ENCODE measurements around the gene FLCN. TPM values are rescaled to one million over a fixed set of nuclear protein-coding genes. Genes with fewer than 3 reads are reported as not detected.

Gene FLCN
- total and polyA plus RNA-seq, 10 of the 15 experiments (the other 5 are each of a cell fraction or from before 2014, with no cell fraction given) = 1.1 to 24.7 (median 10.4) TPM

- Histone ChIP-seq H3K27me3 (replicated peaks in 1 of 2; ENCODE audit: control insufficient read depth in 2 of 2, insufficient read depth in 2 of 2, low read length in 1 of 2) (no peaks in the 10 kb centered on the region), H3K4me1 (ENCODE audit: control insufficient read depth, insufficient read depth, low read length) (no peaks in the 10 kb centered on the region), H3K9me3 (replicated peaks; ENCODE audit: control insufficient read depth, insufficient read depth, low read length) (no peaks in the 10 kb centered on the region), H3K9ac (ENCODE audit: control insufficient read depth, insufficient read depth, low read length) (no peak overlapping the region), H3K27ac (ENCODE audit: control insufficient read depth, insufficient read depth) (no peak overlapping the region), H4K20me1 (ENCODE audit: control insufficient read depth, insufficient read depth) (no peaks in the 10 kb centered on the region), H3K36me3 (ENCODE audit: control insufficient read depth in 2 of 2, insufficient read depth in 2 of 2, low read length in 1 of 2) (peaks cover 9 to 31% of the 10 kb centered on the region in 2 experiments; a peak in 3 of 4 replicates), H2AFZ (ENCODE audit: control insufficient read depth, low read depth, low read length) (no peak overlapping the region), H3K79me2 (ENCODE audit: control insufficient read depth, insufficient read depth, low read length) (no peaks in the 10 kb centered on the region), H3K4me2 (ENCODE audit: control insufficient read depth, insufficient read depth) (no peak overlapping the region), H3K4me3 (no peak overlapping the region)
- intact Hi-C loops (cut with micrococcal nuclease; ENCODE audit: unreplicated experiment) (no loop called here), in situ Hi-C loops (cut with MboI) (no loop called here)
- ATAC-seq (no peak), FAIRE-seq (no peak), DNase-seq (ENCODE audit: low read depth, low spot score) (no peak)
- POLR2A ChIA-PET = no interaction called here
- 99% methylated on average over 25 of the region's 25 CpGs for WGBS (ENCODE audit: insufficient coverage, insufficient replicate concordance, low lambda C conversion rate, missing lambda C conversion rate)
- TF ChIP-seq ZZZ3 (IDR thresholded peaks at IDR 0.05; ENCODE audit: control insufficient read depth, insufficient read length, low read depth) = no peak
- TF ChIP-seq MYC (IDR thresholded peaks at IDR 0.05; ENCODE audit: insufficient read depth, insufficient read length, insufficient replicate concordance, low read length, severe bottlenecking) = no peak
- no peak for TF ChIP-seq NR2C1 (IDR thresholded peaks at IDR 0.05)
- no peak for TF ChIP-seq SMARCA5 (IDR thresholded peaks at IDR 0.05)
- no peak for TF ChIP-seq ZNF384 (IDR thresholded peaks at IDR 0.05; ENCODE audit: borderline replicate concordance, low read depth, low read length)
- no peak for TF ChIP-seq RELA (IDR thresholded peaks at IDR 0.05; ENCODE audit: borderline replicate concordance, partially characterized antibody)
- RAD21 ChIA-PET (ENCODE audit: unreplicated experiment) = no interaction called here
- SMC1A ChIA-PET (ENCODE audit: uncharacterized antibody, unreplicated experiment) = interaction anchor here (0.6 to 1.1 kb wide), 2 partner anchors 13 to 248 kb away, joined by 3 to 4 read pairs; no protein-coding TSS in a partner anchor
- no TSS peak for BruUV-seq (replicated peaks)
- CTCF ChIA-PET = no interaction called here
Observed at GRCh38 chr17:17164156-17164555, 72.8 kb downstream of the FLCN start.

Small RNAs within 50 kb of the gene (small RNA-seq; reads per million reads assigned to genes)
- gene RNU6-767P = not detected

Other genes with a start within 250 kb of the FLCN start
- 115 and 131 TPM in 2 replicates for gene MPRIP, start 194.7 kb downstream of the FLCN start, total RNA-seq (2014; rRNA removed)
- 79.0 and 83.9 TPM in 2 replicates for gene MPRIP, start 194.7 kb downstream of the FLCN start, total RNA-seq (2014; rRNA removed; fragmentation: Illumina TruSeq; extraction: Trizol)
- gene MPRIP, start 194.7 kb downstream of the FLCN start, total RNA-seq (2021) = 159 and 168 TPM in 2 replicates
- gene MPRIP, start 194.7 kb downstream of the FLCN start, polyA plus RNA-seq (2011; rRNA removed) = 51.1 and 70.6 TPM in 2 replicates
- gene MPRIP, start 194.7 kb downstream of the FLCN start, polyA plus RNA-seq (2014; fragmentation: Illumina TruSeq; extraction: Trizol) = 35.1 and 72.7 TPM in 2 replicates
- gene MPRIP, start 194.7 kb downstream of the FLCN start, polyA plus RNA-seq (2014; fragmentation: Nextera tagmentation; extraction: Ambion mirVana) = 10 to 100 TPM; 24.3 to 44.6 TPM
- 89.3 and 97.0 TPM in 2 replicates for gene MPRIP, start 194.7 kb downstream of the FLCN start, polyA plus RNA-seq (2014; rRNA removed)
- gene MPRIP, start 194.7 kb downstream of the FLCN start, polyA plus RNA-seq (2016; fragmentation: Nextera tagmentation; extraction: Ambion mirVana) = 10 to 100 TPM; 16.5 to 18.5 TPM
- gene PLD6, start 30.8 kb downstream of the FLCN start, total RNA-seq (2014; rRNA removed) = 17.4 and 18.6 TPM in 2 replicates
- gene PLD6, start 30.8 kb downstream of the FLCN start, total RNA-seq (2014; rRNA removed; fragmentation: Illumina TruSeq; extraction: Trizol) = 7.5 TPM in 2 replicates
- gene PLD6, start 30.8 kb downstream of the FLCN start, total RNA-seq (2021) = 15.4 and 15.5 TPM in 2 replicates
- gene PLD6, start 30.8 kb downstream of the FLCN start, polyA plus RNA-seq (2011; rRNA removed) = 8.7 and 10.5 TPM in 2 replicates
- 10.1 and 11.1 TPM in 2 replicates for gene PLD6, start 30.8 kb downstream of the FLCN start, polyA plus RNA-seq (2014; fragmentation: Illumina TruSeq; extraction: Trizol)
- gene PLD6, start 30.8 kb downstream of the FLCN start, polyA plus RNA-seq (2014; fragmentation: Nextera tagmentation; extraction: Ambion mirVana) = 10 to 100 TPM in 1 of 2 experiments, 1 to 10 TPM in 1; 4.7 to 21.4 TPM
- 14.7 and 15.3 TPM in 2 replicates for gene PLD6, start 30.8 kb downstream of the FLCN start, polyA plus RNA-seq (2014; rRNA removed)
- 10 to 100 TPM; 11.1 to 12.9 TPM for gene PLD6, start 30.8 kb downstream of the FLCN start, polyA plus RNA-seq (2016; fragmentation: Nextera tagmentation; extraction: Ambion mirVana)
- 111 and 128 TPM in 2 replicates for gene COPS3, start 44.1 kb upstream of the FLCN start, total RNA-seq (2014; rRNA removed)
- 119 and 128 TPM in 2 replicates for gene COPS3, start 44.1 kb upstream of the FLCN start, total RNA-seq (2014; rRNA removed; fragmentation: Illumina TruSeq; extraction: Trizol)
- gene COPS3, start 44.1 kb upstream of the FLCN start, total RNA-seq (2021) = 92.4 and 102 TPM in 2 replicates
- gene COPS3, start 44.1 kb upstream of the FLCN start, polyA plus RNA-seq (2011; rRNA removed) = 121 and 138 TPM in 2 replicates
- gene COPS3, start 44.1 kb upstream of the FLCN start, polyA plus RNA-seq (2014; fragmentation: Illumina TruSeq; extraction: Trizol) = 138 and 156 TPM in 2 replicates
- gene COPS3, start 44.1 kb upstream of the FLCN start, polyA plus RNA-seq (2014; fragmentation: Nextera tagmentation; extraction: Ambion mirVana) = 100 to 1,000 TPM; 182 TPM
- gene COPS3, start 44.1 kb upstream of the FLCN start, polyA plus RNA-seq (2014; rRNA removed) = 81.7 and 99.7 TPM in 2 replicates
- gene COPS3, start 44.1 kb upstream of the FLCN start, polyA plus RNA-seq (2016; fragmentation: Nextera tagmentation; extraction: Ambion mirVana) = 100 to 1,000 TPM; 176 to 187 TPM
- 14.1 and 17.3 TPM in 2 replicates for gene NT5M, start 66.2 kb upstream of the FLCN start, total RNA-seq (2014; rRNA removed)
- gene NT5M, start 66.2 kb upstream of the FLCN start, total RNA-seq (2014; rRNA removed; fragmentation: Illumina TruSeq; extraction: Trizol) = 3.0 TPM in 2 replicates
- 8.2 and 8.4 TPM in 2 replicates for gene NT5M, start 66.2 kb upstream of the FLCN start, total RNA-seq (2021)
- 1.7 and 2.3 TPM in 2 replicates for gene NT5M, start 66.2 kb upstream of the FLCN start, polyA plus RNA-seq (2011; rRNA removed)
- 1.3 and 2.9 TPM in 2 replicates for gene NT5M, start 66.2 kb upstream of the FLCN start, polyA plus RNA-seq (2014; fragmentation: Illumina TruSeq; extraction: Trizol)
- 1 to 10 TPM in 1 of 2 experiments, under 1 TPM in 1; 0.18 to 1.5 TPM for gene NT5M, start 66.2 kb upstream of the FLCN start, polyA plus RNA-seq (2014; fragmentation: Nextera tagmentation; extraction: Ambion mirVana)
- 10.0 and 11.0 TPM in 2 replicates for gene NT5M, start 66.2 kb upstream of the FLCN start, polyA plus RNA-seq (2014; rRNA removed)
- gene NT5M, start 66.2 kb upstream of the FLCN start, polyA plus RNA-seq (2016; fragmentation: Nextera tagmentation; extraction: Ambion mirVana) = 1 to 10 TPM in 1 of 2 experiments, under 1 TPM in 1; 0.59 to 5.1 TPM
- 15.4 and 16.4 TPM in 2 replicates for gene MED9, start 239.8 kb upstream of the FLCN start, total RNA-seq (2014; rRNA removed)
- 12.0 and 12.4 TPM in 2 replicates for gene MED9, start 239.8 kb upstream of the FLCN start, total RNA-seq (2014; rRNA removed; fragmentation: Illumina TruSeq; extraction: Trizol)
- 14.6 and 17.1 TPM in 2 replicates for gene MED9, start 239.8 kb upstream of the FLCN start, total RNA-seq (2021)
- gene MED9, start 239.8 kb upstream of the FLCN start, polyA plus RNA-seq (2011; rRNA removed) = 12.7 and 14.5 TPM in 2 replicates
- gene MED9, start 239.8 kb upstream of the FLCN start, polyA plus RNA-seq (2014; fragmentation: Illumina TruSeq; extraction: Trizol) = 8.4 and 12.1 TPM in 2 replicates
- 1 to 10 TPM; 1.5 to 3.8 TPM for gene MED9, start 239.8 kb upstream of the FLCN start, polyA plus RNA-seq (2014; fragmentation: Nextera tagmentation; extraction: Ambion mirVana)
- gene MED9, start 239.8 kb upstream of the FLCN start, polyA plus RNA-seq (2014; rRNA removed) = 15.1 and 17.5 TPM in 2 replicates
- gene MED9, start 239.8 kb upstream of the FLCN start, polyA plus RNA-seq (2016; fragmentation: Nextera tagmentation; extraction: Ambion mirVana) = 10 to 100 TPM; 21.2 to 22.4 TPM